Measurements from ENCODE around the gene HORMAD2.

DNA sequence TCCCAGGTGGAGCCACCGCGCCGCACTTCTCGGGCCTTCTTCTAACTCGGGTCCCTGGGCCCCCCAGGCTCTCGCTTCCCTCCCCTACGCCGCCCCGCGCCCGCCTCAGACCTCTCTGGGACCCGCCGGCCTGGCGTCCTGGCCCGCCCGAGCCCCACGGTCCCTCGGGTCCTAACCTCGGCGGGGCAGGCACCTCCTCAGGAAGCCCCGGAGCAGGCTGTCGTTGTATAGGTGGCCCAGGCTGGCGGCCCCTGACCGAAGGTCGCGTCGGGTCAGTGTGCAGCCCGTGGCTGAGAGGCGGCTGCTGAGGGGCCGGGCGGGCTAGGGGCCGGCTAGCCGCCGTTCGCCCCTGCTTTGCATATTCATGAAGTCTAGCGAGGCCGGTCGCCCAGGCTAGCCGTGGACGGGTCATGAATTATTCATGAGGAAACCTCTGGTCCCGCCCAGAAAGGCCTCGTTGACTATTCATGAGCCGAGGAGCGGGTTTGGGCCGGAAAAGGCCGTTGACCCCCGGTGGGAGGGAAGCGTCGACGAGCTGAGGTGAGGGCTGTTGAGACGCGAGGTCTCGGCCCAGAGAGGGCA, at the start of gene HORMAD2:
- TF ChIP-seq, protein P1, sequence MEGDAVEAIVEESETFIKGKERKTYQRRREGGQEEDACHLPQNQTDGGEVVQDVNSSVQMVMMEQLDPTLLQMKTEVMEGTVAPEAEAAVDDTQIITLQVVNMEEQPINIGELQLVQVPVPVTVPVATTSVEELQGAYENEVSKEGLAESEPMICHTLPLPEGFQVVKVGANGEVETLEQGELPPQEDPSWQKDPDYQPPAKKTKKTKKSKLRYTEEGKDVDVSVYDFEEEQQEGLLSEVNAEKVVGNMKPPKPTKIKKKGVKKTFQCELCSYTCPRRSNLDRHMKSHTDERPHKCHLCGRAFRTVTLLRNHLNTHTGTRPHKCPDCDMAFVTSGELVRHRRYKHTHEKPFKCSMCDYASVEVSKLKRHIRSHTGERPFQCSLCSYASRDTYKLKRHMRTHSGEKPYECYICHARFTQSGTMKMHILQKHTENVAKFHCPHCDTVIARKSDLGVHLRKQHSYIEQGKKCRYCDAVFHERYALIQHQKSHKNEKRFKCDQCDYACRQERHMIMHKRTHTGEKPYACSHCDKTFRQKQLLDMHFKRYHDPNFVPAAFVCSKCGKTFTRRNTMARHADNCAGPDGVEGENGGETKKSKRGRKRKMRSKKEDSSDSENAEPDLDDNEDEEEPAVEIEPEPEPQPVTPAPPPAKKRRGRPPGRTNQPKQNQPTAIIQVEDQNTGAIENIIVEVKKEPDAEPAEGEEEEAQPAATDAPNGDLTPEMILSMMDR (IDR thresholded peaks at IDR 0.05) = no peak
- TF ChIP-seq EP300 (IDR thresholded peaks at IDR 0.05) (no peak), POLR2AphosphoS5 (IDR thresholded peaks at IDR 0.05) (no peak), POLR2A (IDR thresholded peaks at IDR 0.05; ENCODE audit: low read depth) (no peak)
